GM23248 (cell line): Measurements from ENCODE around the gene ZNF189.

ENCODE experiments used
- EZH2 ChIP-seq: fragments of 200-600 bp; sonication (generic); IDR thresholded peaks from 2 replicates; pipeline ENCODE4 v1.6.1; 2018; ENCODE audit warnings: antibody characterized with exemption, mild to moderate bottlenecking; ENCODE audit not compliant: insufficient read depth, poor library complexity, severe bottlenecking
- EZH2phosphoT487 ChIP-seq: fragments of 200-600 bp; sonication (generic); IDR thresholded peaks from 2 replicates; pipeline ENCODE4 v1.6.1; 2018; ENCODE audit warnings: antibody characterized with exemption, moderate library complexity, mild to moderate bottlenecking, low read depth; ENCODE audit not compliant: insufficient read depth

GRCh38 chr9:101353683-101354082 lies 45.0 kb upstream of the ZNF189 start:
- TF ChIP-seq EZH2phosphoT487 = no peak
- TF ChIP-seq EZH2 = no peak
